Renal cortex interstitium (tissue), 11 donors: ENCODE measurements around the gene CD81. TPM values are rescaled to one million over a fixed set of nuclear protein-coding genes. Genes with fewer than 3 reads are reported as not detected.

Experiments
- DNase-seq, 11 donors: peaks; one replicate each; pipeline ENCODE4 v3.0.0-alpha.2; 2013; ENCODE audit warnings: low read depth in 9 of 11, low spot score in 4 of 11; ENCODE audit errors: extremely low read depth in 1 of 11
- polyA plus RNA-seq, 3 donors: library from polyadenylated mRNA; unstranded; fragments of 120-200 nt; gene quantifications; one replicate each; pipeline ENCODE4 v1.2.1, GENCODE V29; 2013; ENCODE audit not compliant: insufficient read length in 3 of 3

Gene CD81
- polyA plus RNA-seq, 3 donors = 528 to 587 (median 583) TPM

GRCh38 chr11:2381494-2382128 lies 4.5 kb downstream of the CD81 start:
- DNase-seq = no peak

DNA sequence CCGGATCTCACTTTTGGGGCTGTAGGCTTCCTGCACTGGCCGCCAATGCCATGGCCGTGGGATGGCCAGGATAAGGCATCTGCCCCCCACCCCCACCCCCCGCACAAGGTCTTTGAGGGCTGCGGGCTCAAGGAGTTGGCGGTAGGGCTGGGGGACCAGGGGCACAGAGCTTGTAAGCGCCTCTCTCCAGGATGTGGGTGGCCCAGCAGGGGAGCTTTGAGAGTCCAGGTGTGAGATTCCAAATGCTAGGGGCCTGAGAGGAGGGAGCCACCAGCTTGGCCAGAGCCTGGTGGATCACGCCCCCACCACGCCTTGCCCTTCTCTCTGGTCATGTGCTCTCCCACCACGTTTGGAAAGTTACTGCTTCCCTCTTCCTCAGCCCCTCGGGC lies 5.0 kb downstream of the CD81 start:
- DNase-seq = no peak

GRCh38 chr11:2382936-2383851 lies 6.1 kb downstream of the CD81 start:
- no peak for DNase-seq

GRCh38 chr11:2383852-2384804 lies 7.0 kb downstream of the CD81 start:
- DNase-seq = no peak

DNA sequence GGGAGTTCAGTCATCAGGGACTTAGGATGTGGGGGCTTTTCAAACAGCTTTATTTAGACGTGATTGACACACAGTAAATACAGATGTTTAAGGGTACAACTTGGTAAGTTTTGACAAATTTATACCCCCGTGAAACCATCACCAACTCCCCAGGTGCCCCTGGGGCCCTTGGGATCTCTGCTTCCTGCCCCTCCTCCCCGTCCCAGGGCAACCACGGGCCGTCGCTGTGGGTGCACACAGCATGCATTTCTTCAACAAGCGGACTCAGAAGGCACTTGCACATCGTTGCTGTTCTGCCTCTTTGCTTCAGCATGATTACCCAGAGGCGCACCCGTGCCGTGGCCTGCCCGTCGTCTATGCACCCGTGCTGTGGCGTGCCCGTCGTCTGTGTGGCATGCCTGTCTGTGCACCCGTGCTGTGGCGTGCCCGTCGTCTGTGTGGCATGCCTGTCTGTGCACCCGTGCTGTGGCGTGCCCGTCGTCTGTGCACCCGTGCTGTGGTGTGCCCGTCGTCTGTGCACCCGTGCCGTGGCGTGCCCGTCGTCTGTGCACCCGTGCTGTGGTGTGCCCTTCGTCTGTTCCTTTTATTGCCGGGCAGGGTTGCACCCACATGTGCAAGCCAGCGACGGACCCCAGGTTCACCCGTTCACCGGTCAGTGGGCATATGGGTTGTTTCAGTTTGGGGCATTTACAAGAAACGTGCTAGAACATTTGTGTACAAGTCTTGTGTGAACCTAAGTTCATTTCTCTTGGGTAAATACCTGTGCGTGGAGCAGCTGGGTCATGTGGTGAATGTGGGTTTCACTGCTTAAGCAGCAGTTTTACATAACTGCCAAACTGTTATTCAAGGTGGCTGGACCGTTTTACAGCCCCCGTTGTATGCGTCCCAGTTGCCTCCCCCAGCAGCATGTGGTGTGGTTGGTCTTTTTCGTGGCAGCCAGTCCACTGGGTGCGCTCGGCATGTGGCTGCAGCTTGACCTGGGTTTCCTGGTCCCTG lies 8.3 kb downstream of the CD81 start:
- no peak for DNase-seq

GRCh38 chr11:2386591-2386990 lies 9.5 kb downstream of the CD81 start:
- no peak for DNase-seq

- no peak for DNase-seq
Observed at GRCh38 chr11:2387266-2387987, 10.3 kb downstream of the CD81 start.

- no peak for DNase-seq
Observed at GRCh38 chr11:2388431-2389376, 11.6 kb downstream of the CD81 start.

DNA sequence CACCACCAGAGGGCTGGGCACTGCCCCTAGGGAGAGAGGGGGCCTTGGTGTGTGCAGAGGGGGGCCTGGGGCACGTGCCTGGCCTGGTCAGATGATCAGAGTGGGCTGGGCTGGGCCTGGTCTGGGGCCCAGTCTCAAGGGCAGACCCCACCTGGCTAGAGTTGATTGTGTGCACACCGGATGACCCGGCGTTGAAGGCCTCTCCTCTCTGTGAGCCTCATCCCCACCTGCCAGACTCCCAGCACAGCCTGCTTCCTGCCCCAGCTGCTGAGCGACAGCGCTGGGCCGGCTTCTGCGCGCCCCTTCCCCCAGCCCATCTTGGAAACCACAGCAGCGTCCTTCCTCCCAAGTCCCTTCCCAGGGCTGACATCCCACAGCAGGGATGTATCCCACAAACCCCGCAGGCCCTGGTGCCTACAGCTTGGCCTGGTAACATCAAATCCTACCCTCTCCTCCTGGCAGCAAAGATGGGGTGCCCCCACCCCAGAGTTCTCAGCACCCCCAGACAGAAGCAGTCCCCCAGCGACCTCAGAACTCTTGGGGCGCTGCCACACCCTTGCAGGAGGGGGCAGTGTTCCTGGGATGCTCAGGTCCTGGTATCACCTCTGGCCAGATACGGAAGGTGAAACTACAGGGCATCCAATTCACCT lies 12.4 kb downstream of the CD81 start:
- DNase-seq = no peak

DNA sequence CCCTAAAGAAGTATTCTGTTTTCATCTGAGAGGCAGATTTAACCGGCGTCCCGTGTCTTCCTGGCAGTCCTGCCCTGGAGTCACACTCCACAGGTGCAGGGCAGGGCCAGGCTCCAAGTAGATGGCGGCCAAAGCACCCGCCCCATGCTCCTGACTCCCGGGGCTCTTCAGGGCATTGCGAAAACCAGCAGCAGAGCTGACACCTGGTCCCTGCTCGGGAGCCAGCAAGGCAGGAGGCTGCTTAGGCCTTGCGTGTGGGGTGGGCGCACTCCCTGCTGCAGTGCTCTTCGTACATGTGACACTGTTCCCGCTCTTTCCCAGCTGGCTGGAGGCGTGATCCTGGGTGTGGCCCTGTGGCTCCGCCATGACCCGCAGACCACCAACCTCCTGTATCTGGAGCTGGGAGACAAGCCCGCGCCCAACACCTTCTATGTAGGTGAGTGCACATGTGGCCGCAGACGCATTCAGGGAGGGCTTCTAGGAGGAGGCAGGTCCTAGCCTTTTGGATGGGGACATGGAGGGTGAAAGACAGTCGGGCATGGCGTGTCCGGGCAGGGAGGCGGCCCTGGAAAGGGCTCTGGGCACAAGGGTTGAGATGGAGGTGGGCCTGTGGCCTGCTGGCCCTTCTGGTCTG lies 13.1 kb downstream of the CD81 start:
- DNase-seq = no peak

- DNase-seq = no peak
Observed at GRCh38 chr11:2390725-2391151, 13.6 kb downstream of the CD81 start.

DNA sequence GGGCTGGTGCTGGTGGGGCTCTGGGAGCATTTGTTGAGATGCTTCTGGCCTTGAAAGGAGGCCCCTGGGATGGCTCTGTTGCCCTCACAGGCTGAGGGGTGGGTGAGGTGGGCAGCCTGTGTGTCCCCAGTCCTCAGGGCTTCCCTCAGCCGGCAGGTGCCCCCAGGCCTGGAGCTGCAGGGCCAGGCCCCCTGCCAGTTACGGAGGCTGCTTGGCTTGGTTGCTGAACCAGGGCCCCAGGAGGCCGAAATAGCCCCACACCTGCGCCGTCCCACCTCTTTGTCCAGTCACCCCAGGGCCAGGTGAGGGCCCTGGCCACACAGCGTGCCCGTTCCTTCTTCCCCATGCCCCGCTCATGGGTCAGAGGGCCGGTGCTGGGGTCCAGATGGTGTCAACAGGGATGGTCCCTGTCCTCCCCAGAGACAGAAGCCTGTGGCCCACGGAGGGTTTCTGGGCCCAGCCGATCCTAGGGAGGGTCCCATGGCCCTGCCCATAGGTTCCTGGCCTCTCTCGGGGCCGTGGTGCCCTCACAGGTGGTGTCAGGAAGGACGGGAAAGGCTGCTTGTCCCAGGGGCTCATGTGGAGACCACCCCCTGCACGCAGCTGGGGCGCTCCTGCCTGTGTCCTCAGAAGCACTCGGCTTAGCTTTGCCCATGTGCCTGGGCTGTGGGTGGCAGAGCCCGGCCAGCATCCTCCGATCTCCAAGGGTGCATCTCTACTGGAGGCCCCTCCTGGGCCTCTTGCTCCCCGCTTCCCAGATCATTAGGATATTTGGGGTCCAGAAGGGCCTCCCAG lies 14.3 kb downstream of the CD81 start:
- DNase-seq = no peak

DNA sequence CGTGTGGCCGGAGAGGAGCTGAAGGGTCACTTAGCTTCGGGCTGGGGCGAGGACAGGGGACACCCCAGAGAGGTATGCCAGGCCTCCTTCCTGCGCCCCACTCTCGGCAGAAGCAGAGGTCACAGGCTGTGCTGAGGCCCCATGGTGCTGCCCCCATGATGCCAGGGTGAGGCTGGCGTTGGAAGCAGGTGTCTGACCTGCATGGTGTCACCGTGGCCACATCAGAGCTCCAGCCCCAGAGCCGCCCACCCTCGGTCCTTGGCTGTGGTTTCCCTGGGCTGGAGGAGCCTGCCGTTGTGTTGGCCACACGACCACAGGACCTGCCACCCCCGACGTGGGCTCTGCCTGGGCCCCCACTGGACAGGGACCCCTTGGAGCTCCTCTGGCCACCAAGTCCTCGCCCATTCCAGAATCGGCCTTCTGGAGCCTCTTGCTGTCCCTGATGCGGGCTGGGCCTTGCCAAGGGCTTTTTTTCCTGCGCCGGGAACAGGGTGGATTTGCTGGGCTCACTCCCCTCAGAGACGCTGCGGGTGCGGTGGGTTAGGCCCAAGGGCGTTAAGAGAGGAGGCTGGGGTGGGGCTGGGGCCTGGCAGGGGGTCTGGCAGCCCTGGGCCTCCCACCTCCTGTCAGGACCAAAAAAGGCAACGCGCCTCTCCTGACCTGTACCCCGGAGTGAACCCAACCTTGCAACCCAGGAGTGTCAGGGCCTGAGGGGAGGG lies 15.3 kb downstream of the CD81 start:
- DNase-seq = no peak

- no peak for DNase-seq
Observed at GRCh38 chr11:2393111-2393868, 16.2 kb downstream of the CD81 start.
